CD4-positive, alpha-beta T cell (primary cell): ENCODE measurements around the gene FJX1. TPM values are rescaled to one million over a fixed set of nuclear protein-coding genes. Genes with fewer than 3 reads are reported as not detected.

Source experiments
- ATAC-seq: fragments of 200-7000 bp; cut with Tn5 transposase; one replicate; pipeline ENCODE4 v1.10.0; 2022; ENCODE audit warnings: mild to moderate bottlenecking; ENCODE audit not compliant: poor library complexity
- CTCF ChIA-PET: fragments of 350-600 bp; sonication (Branson Sonifier 250); formaldehyde crosslinking; loops from one replicate; lab custom pipeline; 2021; ENCODE audit warnings: antibody characterized with exemption, inconsistent platforms; lab: Charles Lee
- POLR2A ChIA-PET: fragments of 350-600 bp; sonication (Branson Sonifier 250); formaldehyde crosslinking; loops from one replicate; lab custom pipeline; 2021; ENCODE audit warnings: antibody characterized with exemption, inconsistent platforms; lab: Charles Lee
- DNase-seq, 14 experiments: peaks; one replicate each; pipeline ENCODE4 v3.0.0-alpha.2; 2013 to 2020; ENCODE audit warnings: mixed read lengths in 2 of 14
- H3K27ac ChIP-seq, 2 donors: one replicate each; pipeline versions ENCODE4 v1.5.1 to v1.7.0; 2013; ENCODE audit warnings: low read length in 2 of 2, low read depth in 1 of 2, mild to moderate bottlenecking in 1 of 2
- H3K27me3 ChIP-seq, 2 experiments: 1 replicate in 1 of 2; 2 replicates in 1 of 2; pipeline versions ENCODE4 v1.6.1 to v1.7.0; 2013; ENCODE audit warnings: low read length in 2 of 2, control low read depth in 1 of 2, mild to moderate bottlenecking in 1 of 2, moderate library complexity in 1 of 2; ENCODE audit not compliant: insufficient read depth in 2 of 2, control insufficient read depth in 1 of 2
- H3K36me3 ChIP-seq: one replicate; pipeline ENCODE4 v1.6.1; 2013; ENCODE audit warnings: low read length, control low read depth; ENCODE audit not compliant: insufficient read depth
- H3K4me1 ChIP-seq: one replicate; pipeline ENCODE4 v1.6.1; 2013; ENCODE audit warnings: low read length, control low read depth; ENCODE audit not compliant: insufficient read depth
- H3K4me3 ChIP-seq: one replicate; pipeline ENCODE4 v1.5.1; 2013; ENCODE audit warnings: mild to moderate bottlenecking, low read length, moderate library complexity
- H3K9me3 ChIP-seq, 2 experiments: 1 replicate in 1 of 2; 2 replicates in 1 of 2; pipeline versions ENCODE4 v1.6.1 to v1.7.0; 2013; ENCODE audit warnings: low read length in 2 of 2, mild to moderate bottlenecking in 2 of 2, control low read depth in 1 of 2, moderate library complexity in 1 of 2; ENCODE audit not compliant: control insufficient read depth in 1 of 2, insufficient read depth in 1 of 2
- H3K27ac Mint-ChIP-seq: one replicate; pipeline ENCODE4 v1.8.0; 2020; ENCODE audit warnings: mixed read lengths
- H3K27me3 Mint-ChIP-seq: one replicate; pipeline ENCODE4 v1.8.0; 2021; ENCODE audit warnings: mixed read lengths
- H3K36me3 Mint-ChIP-seq: one replicate; pipeline ENCODE4 v1.8.0; 2021; ENCODE audit warnings: low read depth, mixed read lengths
- H3K4me1 Mint-ChIP-seq: one replicate; pipeline ENCODE4 v1.8.0; 2021; ENCODE audit warnings: low read depth, mixed read lengths
- H3K4me3 Mint-ChIP-seq: one replicate; pipeline ENCODE4 v1.8.0; 2020; ENCODE audit warnings: mild to moderate bottlenecking, mixed read lengths
- H3K9me3 Mint-ChIP-seq: one replicate; pipeline ENCODE4 v1.8.0; 2020; ENCODE audit warnings: mixed read lengths
- intact Hi-C, 2 experiments: fragments of 100-400 bp; cut with DNase I in 1 of 2; cut with micrococcal nuclease in 1 of 2; formaldehyde crosslinking; loops; one replicate each; pipeline versions ENCODE4 v1.15.1 to v1.9.0; 2023 to 2025; cut with DNase I, micrococcal nuclease
- total RNA-seq, 174 experiments: library from RNA in 2 of 174; stranded (reverse) in 2 of 174; gene quantifications; one replicate each; pipeline ENCODE4 v1.2.3 and lab custom pipeline; 2021 to 2026
- TF ChIP-seq, protein P1 (sequence below): fragments of 200-600 bp; IDR thresholded peaks from one replicate; pipeline ENCODE4 v1.8.0; 2022; ENCODE audit warnings: antibody characterized with exemption, mild to moderate bottlenecking

FJX1 gene
- total RNA-seq, 2 experiments from 2014 or later, result not detected

DNA sequence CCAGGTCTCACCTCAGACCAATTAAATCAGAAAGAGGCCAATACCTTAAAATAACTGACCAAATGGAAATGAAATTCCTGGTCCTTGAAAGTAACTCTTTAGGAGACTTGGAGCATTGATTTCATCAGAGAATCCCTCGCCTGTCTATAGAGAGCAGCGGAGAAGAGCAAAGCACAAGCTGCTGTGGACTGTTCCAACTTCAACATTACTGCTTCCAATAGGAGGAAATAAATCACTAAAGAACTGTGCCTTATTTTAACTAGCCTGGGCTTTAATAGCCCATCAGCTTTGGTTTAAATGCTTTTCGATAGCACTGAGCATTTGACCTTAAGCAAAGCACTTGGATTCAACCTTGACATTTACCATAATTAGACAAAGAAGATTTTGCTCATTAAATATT is 32.0 kb upstream of the FJX1 start:
- TF ChIP-seq, protein P1, sequence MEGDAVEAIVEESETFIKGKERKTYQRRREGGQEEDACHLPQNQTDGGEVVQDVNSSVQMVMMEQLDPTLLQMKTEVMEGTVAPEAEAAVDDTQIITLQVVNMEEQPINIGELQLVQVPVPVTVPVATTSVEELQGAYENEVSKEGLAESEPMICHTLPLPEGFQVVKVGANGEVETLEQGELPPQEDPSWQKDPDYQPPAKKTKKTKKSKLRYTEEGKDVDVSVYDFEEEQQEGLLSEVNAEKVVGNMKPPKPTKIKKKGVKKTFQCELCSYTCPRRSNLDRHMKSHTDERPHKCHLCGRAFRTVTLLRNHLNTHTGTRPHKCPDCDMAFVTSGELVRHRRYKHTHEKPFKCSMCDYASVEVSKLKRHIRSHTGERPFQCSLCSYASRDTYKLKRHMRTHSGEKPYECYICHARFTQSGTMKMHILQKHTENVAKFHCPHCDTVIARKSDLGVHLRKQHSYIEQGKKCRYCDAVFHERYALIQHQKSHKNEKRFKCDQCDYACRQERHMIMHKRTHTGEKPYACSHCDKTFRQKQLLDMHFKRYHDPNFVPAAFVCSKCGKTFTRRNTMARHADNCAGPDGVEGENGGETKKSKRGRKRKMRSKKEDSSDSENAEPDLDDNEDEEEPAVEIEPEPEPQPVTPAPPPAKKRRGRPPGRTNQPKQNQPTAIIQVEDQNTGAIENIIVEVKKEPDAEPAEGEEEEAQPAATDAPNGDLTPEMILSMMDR, result no peak
- no peak overlapping the region for H3K27ac ChIP-seq
- H3K27me3 ChIP-seq, result peaks cover 6 to 25% of the 10 kb centered on the region in 2 experiments
- no peaks in the 10 kb centered on the region for H3K9me3 Mint-ChIP-seq
- no peak overlapping the region for H3K27ac Mint-ChIP-seq
- no peaks in the 10 kb centered on the region for H3K4me1 ChIP-seq
- peaks cover 80% of the 10 kb centered on the region for H3K27me3 Mint-ChIP-seq
- H3K36me3 Mint-ChIP-seq, result no peaks in the 10 kb centered on the region
- no peak overlapping the region for H3K4me3 ChIP-seq
- no peaks in the 10 kb centered on the region for H3K4me1 Mint-ChIP-seq
- no peak for ATAC-seq
- intact Hi-C loops, result no loop called here
- ChIA-PET CTCF (no interaction called here), POLR2A (no interaction called here)
- no peak overlapping the region for H3K4me3 Mint-ChIP-seq
- DNase-seq, result no peak
- H3K9me3 ChIP-seq, result no peaks in the 10 kb centered on the region
- no peaks in the 10 kb centered on the region for H3K36me3 ChIP-seq

DNA sequence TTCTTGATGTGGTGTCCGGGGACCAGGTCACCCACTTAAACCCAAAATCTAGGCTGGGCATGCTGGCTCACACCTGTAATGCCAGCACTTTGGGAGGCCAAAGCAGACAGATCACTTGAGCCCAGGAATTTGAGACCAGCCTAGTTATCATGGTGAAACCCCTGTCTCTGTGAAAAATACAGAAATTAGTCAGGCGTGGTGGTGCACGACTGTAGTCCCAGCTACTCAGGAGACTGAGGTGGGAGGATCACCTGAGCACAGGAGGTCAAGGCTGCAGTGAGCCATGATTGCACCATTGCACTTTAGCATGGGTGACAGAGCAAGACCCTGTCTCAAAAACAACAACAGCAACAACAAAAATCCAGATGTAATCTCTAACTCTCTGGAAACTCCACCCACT is 30.3 kb upstream of the FJX1 start:
- no peaks in the 10 kb centered on the region for H3K36me3 Mint-ChIP-seq
- DNase-seq (no peak), ATAC-seq (no peak)
- Histone ChIP-seq H3K4me1 (no peaks in the 10 kb centered on the region), H3K4me3 (no peak overlapping the region), H3K27me3 (peaks cover 6 to 15% of the 10 kb centered on the region in 2 experiments), H3K9me3 (no peaks in the 10 kb centered on the region), H3K36me3 (no peaks in the 10 kb centered on the region), H3K27ac (no peak overlapping the region)
- H3K27me3 Mint-ChIP-seq, result peaks cover 70% of the 10 kb centered on the region
- no peaks in the 10 kb centered on the region for H3K9me3 Mint-ChIP-seq
- ChIA-PET POLR2A (no interaction called here), CTCF (no interaction called here)
- H3K27ac Mint-ChIP-seq, result no peak overlapping the region
- H3K4me1 Mint-ChIP-seq, result no peaks in the 10 kb centered on the region
- H3K4me3 Mint-ChIP-seq, result no peak overlapping the region
- TF ChIP-seq, protein P1, result no peak
- intact Hi-C loops, result no loop called here

DNA sequence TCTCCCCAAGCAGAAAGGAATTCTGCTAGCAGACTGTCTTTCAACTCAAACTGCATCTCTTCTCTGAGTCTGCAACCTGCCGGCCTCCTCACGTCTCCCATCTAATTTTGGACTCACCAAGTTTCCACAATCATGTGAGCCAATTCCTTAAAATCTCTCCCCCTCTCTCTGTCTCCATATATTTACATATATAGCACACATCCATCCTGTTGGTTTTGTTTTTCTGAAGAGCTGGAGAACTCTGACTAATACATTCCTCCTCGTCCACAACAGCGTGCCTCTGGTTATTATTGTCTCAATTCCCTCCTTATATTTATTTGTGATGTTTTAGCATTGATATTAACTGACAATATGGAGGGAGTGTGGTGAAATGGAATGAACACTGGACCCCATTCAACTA is 29.6 kb upstream of the FJX1 start:
- no peaks in the 10 kb centered on the region for H3K9me3 ChIP-seq
- H3K9me3 Mint-ChIP-seq, result no peaks in the 10 kb centered on the region
- ChIA-PET POLR2A (no interaction called here), CTCF (no interaction called here)
- no peaks in the 10 kb centered on the region for H3K4me1 Mint-ChIP-seq
- TF ChIP-seq, protein P1, result no peak
- no peak overlapping the region for H3K27ac Mint-ChIP-seq
- no peaks in the 10 kb centered on the region for H3K36me3 Mint-ChIP-seq
- no peak overlapping the region for H3K4me3 ChIP-seq
- peaks cover 6 to 9% of the 10 kb centered on the region in 2 experiments for H3K27me3 ChIP-seq
- no peaks in the 10 kb centered on the region for H3K4me1 ChIP-seq
- no peak overlapping the region for H3K4me3 Mint-ChIP-seq
- no peaks in the 10 kb centered on the region for H3K36me3 ChIP-seq
- ATAC-seq (no peak), DNase-seq (no peak)
- peaks cover 64% of the 10 kb centered on the region for H3K27me3 Mint-ChIP-seq
- intact Hi-C loops, result no loop called here
- no peak overlapping the region for H3K27ac ChIP-seq
